HG03521 (cell line): Measurements from ENCODE around the gene SLIT3.

Source experiments
- ATAC-seq: cut with Tn5 transposase; IDR thresholded peaks from one replicate; pipeline ENCODE4 v1.9.1; 2021; ENCODE audit warnings: mild to moderate bottlenecking, moderate library complexity; ENCODE audit not compliant: unreplicated experiment

SLIT3 gene

GRCh38 chr5:169009123-169009522 lies 291.8 kb downstream of the SLIT3 start:
- no peak for ATAC-seq

- no peak for ATAC-seq
These were observed 293.8 kb downstream of the SLIT3 start for GRCh38 chr5:169006842-169007790.

- ATAC-seq = no peak
These were observed 296.4 kb downstream of the SLIT3 start for GRCh38 chr5:169004551-169004950.

- no peak for ATAC-seq
These were observed 297.0 kb downstream of the SLIT3 start for GRCh38 chr5:169003721-169004541.

GRCh38 chr5:169002953-169003555 lies 297.9 kb downstream of the SLIT3 start:
- ATAC-seq = no peak

- ATAC-seq = no peak
These were observed 299.5 kb downstream of the SLIT3 start for GRCh38 chr5:169001394-169001793.

GRCh38 chr5:168995024-168995423 lies 305.9 kb downstream of the SLIT3 start:
- no peak for ATAC-seq

- ATAC-seq = no peak
These were observed 308.3 kb downstream of the SLIT3 start for GRCh38 chr5:168992687-168993086.

- ATAC-seq = no peak
These were observed 308.9 kb downstream of the SLIT3 start for GRCh38 chr5:168992016-168992415.

- ATAC-seq = no peak
These were observed 309.6 kb downstream of the SLIT3 start for GRCh38 chr5:168991311-168991710.

GRCh38 chr5:168990679-168991078 lies 310.3 kb downstream of the SLIT3 start:
- ATAC-seq = no peak

GRCh38 chr5:168989731-168990505 lies 311.0 kb downstream of the SLIT3 start:
- ATAC-seq = no peak

- ATAC-seq = no peak
These were observed 312.2 kb downstream of the SLIT3 start for GRCh38 chr5:168988699-168989098.

- ATAC-seq = peak; percentile 64
These were observed 313.2 kb downstream of the SLIT3 start for GRCh38 chr5:168987543-168988300.

- no peak for ATAC-seq
These were observed 315.5 kb downstream of the SLIT3 start for GRCh38 chr5:168985454-168985853.

- no peak for ATAC-seq
These were observed 316.7 kb downstream of the SLIT3 start for GRCh38 chr5:168984135-168984675.

GRCh38 chr5:168979135-168979534 lies 321.8 kb downstream of the SLIT3 start:
- no peak for ATAC-seq

- no peak for ATAC-seq
These were observed 322.4 kb downstream of the SLIT3 start for GRCh38 chr5:168978500-168978899.

- no peak for ATAC-seq
These were observed 322.9 kb downstream of the SLIT3 start for GRCh38 chr5:168978015-168978414.
